ENCODE results near the gene CMIP.

The CMIP gene

DNA sequence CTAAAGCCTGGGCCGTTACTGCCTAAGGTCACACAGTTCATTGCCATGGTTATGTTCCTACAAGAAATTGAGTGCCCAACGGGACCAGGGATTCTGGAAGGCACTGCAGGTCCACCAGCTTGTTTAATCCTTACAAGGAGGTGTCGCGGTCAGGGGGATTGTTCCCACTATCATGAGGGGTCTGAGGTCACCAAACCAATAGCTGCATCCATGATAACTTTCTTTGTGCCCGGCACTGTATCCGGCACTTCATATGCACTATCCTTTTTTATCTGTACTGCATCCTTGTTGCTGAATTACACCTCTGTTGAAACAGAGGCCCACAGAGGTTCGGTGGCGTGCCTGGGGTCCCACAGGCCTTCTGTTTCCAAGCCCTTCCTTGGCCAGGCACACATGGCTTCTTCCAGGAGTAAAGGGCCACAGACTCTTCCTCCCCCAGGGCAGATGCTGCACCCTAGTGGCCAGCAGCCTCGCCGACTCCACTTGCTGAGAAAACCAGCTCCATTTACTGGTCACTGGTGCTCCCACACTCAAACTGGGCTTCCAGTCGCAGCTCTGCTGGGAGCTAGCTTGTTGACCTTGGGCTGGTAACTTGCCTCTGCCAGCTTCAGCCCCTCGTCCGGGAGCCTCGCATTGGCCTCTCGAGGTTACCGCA, 252.5 kb downstream of the CMIP start:
- DNase-seq (ENCODE audit: low read depth in 3 of 3): peak in 1 of 3 experiments; percentile 17

DNA sequence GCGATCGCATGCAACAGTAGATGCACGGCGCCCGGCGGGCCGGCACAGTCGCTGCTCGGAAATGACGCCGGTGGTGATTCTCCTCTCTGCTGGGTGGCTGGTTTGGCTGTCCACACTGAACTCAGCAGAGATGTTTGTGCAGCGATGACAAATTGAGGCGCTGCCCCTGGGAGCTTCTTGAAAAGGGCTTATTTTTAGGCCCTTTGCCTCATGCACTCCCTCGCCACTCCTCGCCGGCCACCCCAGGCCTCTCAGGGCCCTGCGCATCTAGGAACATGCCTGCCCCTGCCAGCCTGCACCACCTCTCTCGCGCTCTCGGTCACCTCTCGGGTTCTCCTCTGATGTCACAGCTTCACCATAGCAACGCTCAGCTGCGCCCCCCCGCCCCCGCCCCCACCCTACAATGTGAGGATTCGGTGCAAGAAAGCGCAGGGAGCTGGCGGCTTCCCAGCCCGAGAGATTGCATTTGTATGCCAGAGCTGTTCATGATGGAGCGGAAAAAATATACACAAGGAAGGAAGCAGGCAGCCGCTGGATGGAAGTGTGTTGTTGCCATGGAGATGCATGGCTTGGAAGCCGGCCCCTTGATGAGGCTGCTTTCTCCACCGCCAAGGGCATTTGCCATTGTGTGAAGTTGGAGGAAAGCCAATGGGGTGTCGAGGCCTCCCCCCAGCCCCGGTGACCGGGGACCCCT, 253.2 kb downstream of the CMIP start:
- no peak for DNase-seq (ENCODE audit: low read depth in 3 of 3)

DNA sequence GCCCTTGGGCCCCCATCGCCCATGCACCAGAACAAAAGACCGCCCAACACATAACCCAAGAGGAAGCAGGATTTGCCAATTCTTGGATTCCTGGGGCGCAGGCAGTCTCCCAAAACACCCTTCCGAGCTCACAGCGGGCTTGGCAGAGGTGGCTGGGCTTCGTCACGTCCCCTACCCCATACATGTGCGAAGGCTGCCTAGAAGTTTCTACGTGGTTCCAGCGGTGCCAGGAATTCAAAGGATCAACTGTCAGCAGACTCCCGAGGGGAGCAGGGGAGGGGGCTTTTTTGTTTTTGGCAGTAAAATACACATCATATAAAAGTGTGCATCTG, 253.7 kb downstream of the CMIP start:
- DNase-seq (ENCODE audit: low read depth in 3 of 3): no peak

DNA sequence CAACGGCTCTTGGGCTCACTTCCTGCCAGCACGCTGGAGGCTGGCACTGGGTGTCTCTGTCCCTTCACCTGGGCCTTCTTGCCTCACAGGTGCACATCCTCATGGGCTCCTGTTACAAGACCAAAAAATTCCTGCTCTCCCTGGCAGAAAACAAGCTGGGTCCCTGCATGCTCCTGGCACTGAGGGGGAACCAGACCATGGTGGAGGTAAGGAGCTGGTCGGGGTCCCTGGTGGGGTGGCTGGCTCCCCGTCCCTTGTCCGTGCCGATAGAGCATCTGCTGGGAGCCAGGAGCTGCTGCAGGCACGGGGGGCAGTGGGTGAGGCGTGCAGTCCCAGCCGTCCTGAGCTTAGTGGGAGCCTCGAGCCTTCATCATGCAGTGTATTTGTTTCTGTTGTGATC, 255.0 kb downstream of the CMIP start:
- no peak for DNase-seq (ENCODE audit: low read depth in 3 of 3)

DNA sequence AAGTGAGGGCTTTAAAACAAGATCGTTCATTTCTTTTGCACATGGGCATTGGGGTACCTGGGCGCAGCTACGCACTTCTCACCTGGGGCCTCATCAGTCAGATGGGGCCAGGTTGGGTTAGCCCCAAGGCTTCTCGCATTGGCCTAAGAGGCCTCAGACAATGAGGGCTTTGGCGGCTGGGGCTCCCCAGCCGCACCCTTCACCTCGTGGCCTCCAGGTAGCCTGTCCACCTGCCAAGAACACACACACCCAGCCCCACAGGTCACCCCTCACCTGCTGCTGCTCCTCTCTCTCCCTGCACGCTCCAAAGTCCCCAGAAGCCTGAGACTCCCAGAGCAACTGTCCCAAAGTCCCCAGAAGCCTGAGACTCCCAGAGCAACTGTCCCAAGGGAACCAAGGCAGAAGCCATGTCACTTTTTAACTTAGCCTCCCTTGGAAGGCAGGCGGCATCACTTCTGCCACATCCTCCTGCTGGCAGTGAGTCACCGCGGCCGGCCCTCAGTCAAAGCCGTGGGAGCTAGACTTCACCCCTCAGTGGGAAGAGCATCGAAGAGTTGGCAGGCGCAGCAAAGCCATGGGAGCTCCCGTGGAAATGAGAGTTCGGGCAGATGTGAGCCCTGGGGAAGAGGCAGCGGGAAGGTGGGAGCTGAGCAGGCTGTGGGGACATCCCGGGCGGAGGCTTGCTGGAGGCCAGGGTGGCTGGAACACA, 255.6 kb downstream of the CMIP start:
- DNase-seq (ENCODE audit: low read depth in 3 of 3): no peak

DNA sequence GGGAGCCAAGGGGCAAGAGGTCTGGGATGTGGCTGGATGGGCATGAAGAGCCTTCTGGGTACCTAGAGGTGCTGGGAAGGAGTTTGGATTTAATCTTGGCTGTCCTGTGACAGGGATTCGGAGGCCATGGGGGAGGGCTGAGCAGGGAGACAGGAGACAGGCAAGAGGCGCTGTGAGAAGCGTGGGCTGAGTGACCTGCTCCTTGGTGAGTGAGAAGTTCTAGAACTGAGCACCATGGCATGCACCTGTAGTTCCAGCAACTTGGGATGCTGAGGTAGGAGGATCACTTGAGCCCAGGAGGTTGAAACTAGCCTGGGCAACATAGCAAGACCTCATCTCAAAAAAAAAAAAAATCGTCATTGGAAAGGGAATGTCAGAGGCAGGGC, 256.2 kb downstream of the CMIP start:
- DNase-seq (ENCODE audit: low read depth in 3 of 3): no peak

DNA sequence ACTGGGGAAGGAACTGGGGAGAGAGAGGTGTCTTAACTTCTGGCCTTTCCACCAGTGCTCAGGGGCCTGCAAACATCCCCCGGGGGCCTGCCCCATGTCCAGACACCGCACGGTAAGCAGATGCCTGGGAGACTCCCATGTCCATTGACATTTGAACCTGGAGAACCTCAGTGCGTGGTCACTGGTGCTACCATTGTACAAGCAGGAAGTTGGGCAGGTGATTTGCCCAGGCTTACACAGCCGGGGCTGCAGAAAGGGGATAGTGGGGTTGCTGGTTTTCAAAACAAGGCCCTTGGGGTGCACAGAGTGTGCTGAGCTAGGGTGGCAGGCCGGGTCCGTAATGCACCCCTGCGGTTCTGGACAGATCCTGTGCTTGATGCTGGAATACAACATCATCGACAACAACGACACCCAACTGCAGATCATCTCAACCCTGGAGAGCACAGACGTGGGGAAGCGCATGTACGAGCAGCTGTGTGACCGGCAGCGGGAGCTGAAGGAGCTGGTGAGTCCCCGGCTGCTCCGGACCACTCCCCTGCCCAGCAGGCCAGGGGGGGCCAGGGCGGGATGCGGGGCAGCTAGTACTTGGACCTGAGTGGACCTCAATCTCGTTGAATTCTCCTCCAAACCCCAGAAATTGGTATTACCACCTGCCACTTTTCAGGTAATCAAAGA, 256.8 kb downstream of the CMIP start:
- no peak for DNase-seq (ENCODE audit: low read depth in 3 of 3)

DNA sequence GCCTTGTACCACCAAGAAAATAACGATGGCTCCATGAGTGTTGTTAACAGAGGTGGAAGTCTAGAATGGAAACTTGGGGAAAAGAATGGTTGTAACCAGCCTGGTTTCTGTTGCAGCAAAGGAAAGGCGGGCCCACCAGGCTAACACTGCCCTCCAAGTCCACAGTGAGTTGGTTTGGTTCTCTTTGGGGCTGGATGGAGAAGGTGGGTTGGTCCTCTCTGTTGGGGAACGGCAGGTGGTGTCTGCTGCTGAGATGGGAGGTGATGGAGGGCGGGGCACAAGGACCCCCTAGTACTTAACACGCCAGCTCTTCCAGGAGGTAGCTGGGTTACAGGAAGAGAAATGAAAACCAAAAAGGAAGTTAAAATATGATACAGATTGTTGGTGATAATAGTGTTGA, 257.9 kb downstream of the CMIP start:
- no peak for DNase-seq (ENCODE audit: low read depth in 3 of 3)

DNA sequence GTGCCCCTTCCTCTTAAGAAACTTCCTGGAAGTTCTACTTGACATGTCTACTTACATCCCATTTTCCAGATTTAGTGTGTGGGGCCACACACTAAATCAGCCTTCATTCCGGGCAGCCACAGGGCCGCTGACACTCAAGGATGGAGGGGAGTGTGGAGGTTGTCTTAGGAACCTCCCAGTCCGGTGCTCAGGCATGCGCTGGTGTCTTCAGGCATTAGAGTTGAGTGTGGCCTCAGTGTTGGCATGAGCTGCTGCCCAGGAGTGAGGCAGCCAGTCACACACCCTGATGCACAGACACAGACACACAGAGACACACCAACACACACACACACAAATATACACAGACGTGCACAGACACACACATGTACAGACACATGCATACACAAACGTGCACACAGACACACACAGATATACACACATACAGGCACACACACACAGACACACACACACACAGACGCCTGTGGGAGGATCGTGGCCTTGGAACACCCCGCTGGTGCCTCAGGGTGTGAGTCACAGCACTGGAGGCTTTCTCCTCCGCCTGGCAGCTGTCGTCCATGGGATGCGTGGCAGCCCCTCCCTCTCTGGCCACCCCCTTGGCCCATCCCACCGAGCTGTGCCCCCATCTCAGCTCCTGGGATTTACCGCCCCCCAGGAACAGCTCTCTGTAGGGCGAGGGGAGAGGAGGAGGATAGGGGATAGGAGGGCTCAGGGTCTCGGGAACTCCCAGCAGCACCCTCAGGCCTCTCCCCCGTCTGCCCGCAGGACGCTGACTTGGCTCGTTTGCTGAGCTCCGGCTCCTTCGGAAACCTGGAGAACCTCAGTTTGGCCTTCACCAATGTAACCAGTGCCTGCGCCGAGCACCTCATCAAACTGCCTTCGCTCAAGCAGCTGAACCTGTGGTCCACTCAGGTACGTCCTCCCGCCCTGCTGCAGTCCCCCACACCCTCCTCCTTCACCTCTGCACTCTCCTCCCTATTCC, 258.9 kb downstream of the CMIP start:
- no peak for DNase-seq (ENCODE audit: low read depth in 3 of 3)

DNA sequence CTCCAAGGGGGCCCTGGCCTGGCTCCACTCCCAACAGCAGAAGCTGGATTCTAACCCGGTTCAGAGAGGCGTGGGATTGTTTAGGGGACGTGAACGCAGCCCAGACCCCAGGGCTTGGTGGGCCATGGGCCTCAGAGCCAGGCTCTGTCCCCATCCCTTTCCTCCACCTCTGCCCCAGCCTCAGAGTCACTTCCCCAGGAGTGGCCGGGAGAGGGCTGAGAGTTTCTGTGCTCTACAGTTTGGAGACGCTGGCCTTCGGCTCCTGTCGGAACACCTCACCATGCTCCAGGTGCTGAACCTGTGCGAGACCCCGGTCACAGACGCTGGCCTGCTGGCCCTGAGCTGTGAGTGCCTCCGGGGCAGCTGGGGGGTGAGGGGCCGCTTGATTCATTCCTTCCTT, 260.7 kb downstream of the CMIP start:
- no peak for DNase-seq (ENCODE audit: low read depth in 3 of 3)

DNA sequence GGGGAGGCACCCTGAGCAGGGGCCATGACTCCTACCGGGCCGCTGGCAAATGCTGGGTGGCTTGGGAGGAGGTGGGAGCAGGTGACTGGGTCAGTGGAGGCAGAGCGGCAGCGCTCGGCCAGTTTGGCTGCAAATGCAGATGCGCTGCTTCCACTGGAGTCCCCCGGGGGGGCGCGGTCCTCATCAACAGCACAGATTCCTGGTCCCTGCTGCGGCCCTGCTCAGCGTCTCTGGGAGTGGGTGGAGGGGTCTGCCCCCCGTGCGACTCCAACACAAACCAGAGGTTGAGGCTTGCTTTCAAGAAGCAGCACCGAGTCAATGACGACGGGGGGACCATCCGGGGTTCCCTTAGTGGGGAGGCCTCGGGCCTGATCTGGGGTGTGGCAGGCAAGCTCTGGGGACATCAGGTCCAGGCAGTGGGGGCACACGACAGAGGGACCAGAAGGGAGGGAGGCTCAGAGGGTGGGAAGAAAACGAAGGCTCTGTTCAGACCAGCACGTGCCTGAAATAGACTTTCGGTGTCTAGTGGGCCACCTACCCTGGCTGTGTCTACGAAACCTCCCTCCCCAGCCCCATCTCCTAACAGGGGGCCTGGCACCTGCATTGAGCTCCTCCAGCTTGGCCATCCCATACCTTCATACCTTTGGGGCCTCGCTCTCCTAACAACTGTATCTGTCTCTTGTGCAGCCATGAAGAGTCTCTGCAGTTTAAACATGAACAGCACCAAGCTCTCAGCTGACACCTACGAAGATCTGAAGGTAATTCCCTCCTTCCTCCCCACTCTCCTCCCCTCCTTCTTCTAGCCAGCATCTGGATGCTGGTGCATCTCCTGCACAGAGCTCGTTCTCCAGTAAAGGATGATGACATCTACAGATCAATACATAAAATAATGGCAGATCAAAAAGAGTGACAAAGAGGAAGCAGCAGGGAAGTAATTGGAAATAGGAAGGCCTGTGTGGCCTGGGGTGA, 262.0 kb downstream of the CMIP start:
- no peak for DNase-seq (ENCODE audit: low read depth in 3 of 3)

DNA sequence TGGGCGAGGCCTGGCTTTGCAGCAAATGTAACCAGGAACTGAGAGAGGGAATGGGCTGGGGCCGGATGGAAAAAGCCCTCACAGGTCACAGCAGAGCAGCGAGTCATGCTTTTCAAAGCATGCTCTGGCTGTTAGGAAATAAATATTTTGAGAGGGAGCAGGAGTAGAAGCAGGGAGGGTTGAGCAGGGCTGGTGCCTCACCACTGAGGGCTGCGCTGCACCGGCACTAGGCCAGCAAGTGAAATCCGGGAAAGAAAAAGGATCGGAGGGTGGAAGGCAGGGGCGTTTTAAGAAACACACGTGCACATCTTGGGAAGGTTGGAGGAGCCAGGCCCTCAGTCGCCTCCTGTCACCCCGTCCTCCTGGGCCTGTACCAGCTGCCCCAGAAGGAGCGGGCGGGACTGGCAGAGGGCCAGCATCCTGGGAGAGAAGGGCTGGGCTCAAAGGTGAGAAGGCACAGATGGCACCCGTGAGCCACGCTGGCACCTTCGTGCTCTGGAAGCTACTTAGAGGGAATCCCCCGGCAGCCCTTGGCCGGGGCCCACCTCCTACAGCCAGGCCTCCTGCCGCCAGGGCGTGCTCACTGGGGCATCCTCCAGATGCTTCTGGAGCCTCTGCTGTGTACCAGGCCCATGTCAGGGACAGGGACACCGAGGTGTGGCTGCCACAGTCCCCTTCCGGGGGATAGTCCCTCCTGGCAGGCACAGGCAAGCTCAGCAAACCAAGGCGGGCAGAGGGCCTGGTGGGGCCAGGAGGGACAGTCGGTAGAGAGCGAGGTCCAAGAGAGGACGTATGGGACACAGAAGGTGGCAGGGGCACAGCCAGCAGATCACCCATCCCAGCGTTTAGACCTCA, 263.0 kb downstream of the CMIP start:
- no peak for DNase-seq (ENCODE audit: low read depth in 3 of 3)

DNA sequence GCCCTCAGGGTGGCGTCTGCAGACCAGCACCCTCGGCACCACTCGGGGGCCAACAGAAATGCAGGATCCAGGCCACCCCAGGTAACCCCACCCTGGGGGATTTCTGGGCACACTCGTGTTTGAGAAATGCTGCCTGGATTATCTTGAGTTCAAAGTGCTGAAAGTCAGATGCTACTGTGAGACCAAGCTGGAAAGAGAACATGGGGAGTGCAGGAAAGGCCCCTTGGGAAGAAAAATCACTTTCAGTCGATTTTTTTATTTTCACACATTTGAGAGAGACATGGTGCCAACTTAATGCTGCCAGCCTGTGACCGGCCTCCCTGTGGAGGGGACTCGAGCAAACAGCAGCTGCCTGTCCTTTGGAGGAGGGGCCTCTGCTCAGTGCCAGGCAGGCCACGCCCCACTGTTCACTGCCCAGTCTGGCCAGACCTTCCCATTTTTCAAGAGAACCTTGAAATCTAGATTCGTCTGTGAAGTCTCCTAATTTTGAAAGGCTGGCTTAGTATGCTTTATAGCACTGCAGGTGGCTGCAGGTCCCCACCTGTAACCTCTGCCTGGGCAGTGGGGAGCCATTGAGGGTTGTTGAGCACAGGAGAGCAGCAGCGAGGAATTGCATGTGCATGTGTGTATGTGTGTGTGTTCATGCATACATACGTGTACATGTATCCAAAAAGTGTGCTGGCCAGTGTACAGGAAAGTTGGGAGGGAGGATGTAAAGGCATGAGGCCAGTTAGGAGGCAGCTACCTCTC, 263.8 kb downstream of the CMIP start:
- no peak for DNase-seq (ENCODE audit: low read depth in 3 of 3)

DNA sequence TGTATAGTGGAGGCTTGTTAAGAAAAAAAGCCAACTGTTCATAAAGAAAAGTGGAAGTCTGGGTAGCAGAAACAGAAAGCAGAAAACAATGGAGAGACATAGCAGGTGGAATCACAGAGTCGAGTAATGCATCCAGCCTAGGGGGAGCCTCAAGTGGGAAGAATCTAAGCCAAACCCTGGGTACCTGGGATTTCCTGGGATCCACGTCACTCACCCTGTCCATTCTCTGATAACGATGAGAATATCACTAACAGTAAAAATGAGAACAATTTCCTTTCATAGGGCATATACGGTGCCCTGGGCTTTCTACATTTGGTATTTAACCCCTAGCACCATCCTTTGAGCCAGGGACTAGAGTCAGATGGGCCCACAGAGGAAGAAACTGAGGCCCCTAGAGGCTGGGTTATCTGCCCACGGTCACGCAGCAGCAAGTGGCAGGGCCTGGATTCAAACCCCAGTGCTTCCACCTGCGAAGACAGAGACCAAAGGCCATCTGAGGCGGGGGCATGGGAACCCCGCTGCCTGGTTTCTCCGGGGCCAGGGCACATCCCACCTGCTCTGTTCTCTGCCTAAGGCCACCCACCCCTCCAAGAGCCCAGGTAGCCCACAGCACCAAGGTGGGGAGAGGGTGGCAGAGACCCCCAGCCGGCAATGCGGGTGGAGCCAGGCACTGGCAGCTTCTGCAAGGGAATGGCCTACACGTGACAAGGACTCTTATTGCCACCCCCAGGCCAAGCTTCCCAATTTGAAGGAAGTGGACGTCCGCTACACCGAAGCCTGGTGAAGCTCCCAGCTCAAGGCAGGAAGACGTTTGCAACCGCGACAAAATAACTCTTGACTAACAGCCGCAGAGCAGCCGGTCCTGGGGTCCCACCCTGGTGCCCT, 264.6 kb downstream of the CMIP start:
- DNase-seq (ENCODE audit: low read depth in 3 of 3): no peak

DNA sequence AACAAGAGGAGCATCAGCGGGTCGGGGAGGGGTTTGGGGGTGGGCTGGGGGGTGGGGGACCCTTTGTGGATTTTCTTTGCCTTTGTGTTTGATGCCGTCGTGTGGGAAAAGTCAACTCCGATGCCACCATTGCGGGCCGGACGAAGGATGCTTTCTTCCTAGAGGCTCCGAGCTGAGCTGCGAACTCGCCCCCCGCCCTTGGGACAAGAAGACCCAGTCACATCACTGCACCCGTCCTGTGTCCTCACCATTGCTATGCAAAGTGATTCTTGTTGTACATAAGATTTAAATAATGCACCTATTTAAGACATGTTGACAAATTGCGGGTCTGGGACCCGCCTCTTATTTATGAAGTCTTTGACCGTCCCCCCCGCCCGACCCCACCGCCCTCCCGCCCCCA, 265.4 kb downstream of the CMIP start:
- no peak for DNase-seq (ENCODE audit: low read depth in 3 of 3)

DNA sequence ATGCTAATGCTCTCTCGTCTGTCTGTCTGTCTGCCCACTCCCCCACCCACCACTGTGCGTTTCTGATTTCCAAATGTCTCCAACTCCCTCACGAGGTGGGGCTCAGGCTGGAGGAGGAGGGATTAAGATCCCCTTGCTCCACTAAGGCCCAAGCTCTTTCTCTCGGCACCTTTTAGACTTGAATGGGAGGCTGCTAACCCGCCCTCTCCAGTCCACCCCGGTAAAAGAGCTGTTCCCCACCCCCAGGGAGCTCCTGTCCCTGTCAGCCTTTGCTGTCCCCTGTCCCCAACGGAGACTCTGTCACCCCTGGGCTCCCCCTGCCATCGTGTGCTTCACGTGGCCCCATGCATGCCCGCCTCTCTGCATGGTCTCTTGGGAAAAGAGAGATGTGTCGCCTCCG, 266.0 kb downstream of the CMIP start:
- DNase-seq (ENCODE audit: low read depth in 3 of 3): no peak

DNA sequence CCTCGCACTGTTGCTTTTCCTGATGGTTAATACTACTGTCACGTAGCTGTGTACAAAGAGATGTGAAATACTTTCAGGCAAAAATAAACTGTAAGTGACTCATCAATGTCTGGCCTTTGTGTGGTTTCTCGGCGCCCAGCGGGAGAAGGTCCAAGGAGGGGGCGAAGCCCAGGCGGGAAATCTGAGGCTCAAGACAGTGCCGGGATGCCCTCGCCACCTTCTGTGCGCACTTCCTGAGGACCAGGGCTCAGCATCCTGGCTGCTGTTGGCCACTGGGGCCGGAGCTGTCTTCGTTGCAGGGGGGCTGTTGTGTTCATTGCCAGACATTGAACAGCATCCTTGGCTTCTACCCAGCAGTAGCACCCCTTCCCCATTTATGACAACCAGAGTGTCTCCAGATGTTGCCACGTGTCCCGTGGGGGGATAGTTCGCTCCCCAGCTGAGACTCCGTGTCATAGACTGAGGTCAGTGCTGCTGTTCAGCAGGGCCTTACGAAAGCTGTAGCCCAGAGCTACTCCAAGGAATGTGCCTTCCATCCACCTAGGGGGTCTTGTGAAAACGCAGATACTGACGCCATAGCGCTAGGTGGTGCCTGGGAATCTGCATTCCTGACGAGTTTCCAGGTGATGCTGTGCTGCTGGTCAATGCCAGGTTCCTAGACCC, 267.2 kb downstream of the CMIP start:
- no peak for DNase-seq (ENCODE audit: low read depth in 3 of 3)

Measured in stimulated activated CD4-positive, alpha-beta T cell treated with anti-CD3 and anti-CD28 coated beads, TNF-alpha, amount 100 ng/mL, for 4 hours (primary cell).